ENCODE data around the gene METTL9. TPM values are rescaled to one million over a fixed set of nuclear protein-coding genes. Genes with fewer than 3 reads are reported as not detected.

Gene METTL9
- total and polyA plus RNA-seq, 4 donors = 9.3 to 57.3 (median 17.2) TPM

DNA sequence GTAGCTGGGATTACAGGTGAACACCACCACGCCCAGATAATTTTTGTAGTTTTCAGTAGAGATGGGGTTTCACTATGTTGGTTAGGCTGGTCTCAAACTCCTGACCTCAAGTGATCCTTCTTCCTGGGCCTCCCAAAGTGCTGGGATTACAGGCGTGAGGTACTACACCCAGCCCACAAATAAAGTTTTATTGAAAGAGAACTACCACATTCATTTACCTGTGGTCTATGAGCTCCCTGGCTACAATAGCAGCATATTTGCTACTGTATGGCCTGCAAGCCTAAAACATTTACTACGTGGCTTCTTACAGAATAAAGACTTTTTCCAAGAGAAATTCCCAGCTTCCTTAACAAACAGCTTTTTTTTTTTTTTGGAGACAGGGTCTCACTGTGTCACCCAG is 3.4 kb downstream of the METTL9 start:
- TF ChIP-seq, protein P1, sequence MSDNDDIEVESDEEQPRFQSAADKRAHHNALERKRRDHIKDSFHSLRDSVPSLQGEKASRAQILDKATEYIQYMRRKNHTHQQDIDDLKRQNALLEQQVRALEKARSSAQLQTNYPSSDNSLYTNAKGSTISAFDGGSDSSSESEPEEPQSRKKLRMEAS (IDR thresholded peaks at IDR 0.05) = no peak
- TF ChIP-seq EGR1 (IDR thresholded peaks at IDR 0.05; ENCODE audit: low read depth in 2 of 2) = no peak
- TF ChIP-seq, protein P2, sequence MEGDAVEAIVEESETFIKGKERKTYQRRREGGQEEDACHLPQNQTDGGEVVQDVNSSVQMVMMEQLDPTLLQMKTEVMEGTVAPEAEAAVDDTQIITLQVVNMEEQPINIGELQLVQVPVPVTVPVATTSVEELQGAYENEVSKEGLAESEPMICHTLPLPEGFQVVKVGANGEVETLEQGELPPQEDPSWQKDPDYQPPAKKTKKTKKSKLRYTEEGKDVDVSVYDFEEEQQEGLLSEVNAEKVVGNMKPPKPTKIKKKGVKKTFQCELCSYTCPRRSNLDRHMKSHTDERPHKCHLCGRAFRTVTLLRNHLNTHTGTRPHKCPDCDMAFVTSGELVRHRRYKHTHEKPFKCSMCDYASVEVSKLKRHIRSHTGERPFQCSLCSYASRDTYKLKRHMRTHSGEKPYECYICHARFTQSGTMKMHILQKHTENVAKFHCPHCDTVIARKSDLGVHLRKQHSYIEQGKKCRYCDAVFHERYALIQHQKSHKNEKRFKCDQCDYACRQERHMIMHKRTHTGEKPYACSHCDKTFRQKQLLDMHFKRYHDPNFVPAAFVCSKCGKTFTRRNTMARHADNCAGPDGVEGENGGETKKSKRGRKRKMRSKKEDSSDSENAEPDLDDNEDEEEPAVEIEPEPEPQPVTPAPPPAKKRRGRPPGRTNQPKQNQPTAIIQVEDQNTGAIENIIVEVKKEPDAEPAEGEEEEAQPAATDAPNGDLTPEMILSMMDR (IDR thresholded peaks at IDR 0.05; ENCODE audit: low read depth, low read length, missing input control) = no peak
- TF ChIP-seq YY1 (IDR thresholded peaks at IDR 0.05) = no peak
- no peak for TF ChIP-seq NR2F2 (IDR thresholded peaks at IDR 0.05)
- TF ChIP-seq GABPA (IDR thresholded peaks at IDR 0.05 in 1 of 2, conservative IDR thresholded peaks at IDR 0.05 in 1 of 2) = no peak
- no peak for TF ChIP-seq RAD21 (IDR thresholded peaks at IDR 0.05)
- no peak for TF ChIP-seq JUND (IDR thresholded peaks at IDR 0.05)
- TF ChIP-seq FOXA1 (IDR thresholded peaks at IDR 0.05) = no peak
- TF ChIP-seq FOXA2 (IDR thresholded peaks at IDR 0.05) = no peak
- TF ChIP-seq RXRA (IDR thresholded peaks at IDR 0.05) = no peak
- no peak for TF ChIP-seq HNF4G (IDR thresholded peaks at IDR 0.05)
- TF ChIP-seq HNF4A (conservative IDR thresholded peaks at IDR 0.05) = no peak
- TF ChIP-seq, protein P3, sequence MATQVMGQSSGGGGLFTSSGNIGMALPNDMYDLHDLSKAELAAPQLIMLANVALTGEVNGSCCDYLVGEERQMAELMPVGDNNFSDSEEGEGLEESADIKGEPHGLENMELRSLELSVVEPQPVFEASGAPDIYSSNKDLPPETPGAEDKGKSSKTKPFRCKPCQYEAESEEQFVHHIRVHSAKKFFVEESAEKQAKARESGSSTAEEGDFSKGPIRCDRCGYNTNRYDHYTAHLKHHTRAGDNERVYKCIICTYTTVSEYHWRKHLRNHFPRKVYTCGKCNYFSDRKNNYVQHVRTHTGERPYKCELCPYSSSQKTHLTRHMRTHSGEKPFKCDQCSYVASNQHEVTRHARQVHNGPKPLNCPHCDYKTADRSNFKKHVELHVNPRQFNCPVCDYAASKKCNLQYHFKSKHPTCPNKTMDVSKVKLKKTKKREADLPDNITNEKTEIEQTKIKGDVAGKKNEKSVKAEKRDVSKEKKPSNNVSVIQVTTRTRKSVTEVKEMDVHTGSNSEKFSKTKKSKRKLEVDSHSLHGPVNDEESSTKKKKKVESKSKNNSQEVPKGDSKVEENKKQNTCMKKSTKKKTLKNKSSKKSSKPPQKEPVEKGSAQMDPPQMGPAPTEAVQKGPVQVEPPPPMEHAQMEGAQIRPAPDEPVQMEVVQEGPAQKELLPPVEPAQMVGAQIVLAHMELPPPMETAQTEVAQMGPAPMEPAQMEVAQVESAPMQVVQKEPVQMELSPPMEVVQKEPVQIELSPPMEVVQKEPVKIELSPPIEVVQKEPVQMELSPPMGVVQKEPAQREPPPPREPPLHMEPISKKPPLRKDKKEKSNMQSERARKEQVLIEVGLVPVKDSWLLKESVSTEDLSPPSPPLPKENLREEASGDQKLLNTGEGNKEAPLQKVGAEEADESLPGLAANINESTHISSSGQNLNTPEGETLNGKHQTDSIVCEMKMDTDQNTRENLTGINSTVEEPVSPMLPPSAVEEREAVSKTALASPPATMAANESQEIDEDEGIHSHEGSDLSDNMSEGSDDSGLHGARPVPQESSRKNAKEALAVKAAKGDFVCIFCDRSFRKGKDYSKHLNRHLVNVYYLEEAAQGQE (IDR thresholded peaks at IDR 0.05) = no peak
- no peak for TF ChIP-seq SP1 (IDR thresholded peaks at IDR 0.05)
- TF ChIP-seq, protein P4, sequence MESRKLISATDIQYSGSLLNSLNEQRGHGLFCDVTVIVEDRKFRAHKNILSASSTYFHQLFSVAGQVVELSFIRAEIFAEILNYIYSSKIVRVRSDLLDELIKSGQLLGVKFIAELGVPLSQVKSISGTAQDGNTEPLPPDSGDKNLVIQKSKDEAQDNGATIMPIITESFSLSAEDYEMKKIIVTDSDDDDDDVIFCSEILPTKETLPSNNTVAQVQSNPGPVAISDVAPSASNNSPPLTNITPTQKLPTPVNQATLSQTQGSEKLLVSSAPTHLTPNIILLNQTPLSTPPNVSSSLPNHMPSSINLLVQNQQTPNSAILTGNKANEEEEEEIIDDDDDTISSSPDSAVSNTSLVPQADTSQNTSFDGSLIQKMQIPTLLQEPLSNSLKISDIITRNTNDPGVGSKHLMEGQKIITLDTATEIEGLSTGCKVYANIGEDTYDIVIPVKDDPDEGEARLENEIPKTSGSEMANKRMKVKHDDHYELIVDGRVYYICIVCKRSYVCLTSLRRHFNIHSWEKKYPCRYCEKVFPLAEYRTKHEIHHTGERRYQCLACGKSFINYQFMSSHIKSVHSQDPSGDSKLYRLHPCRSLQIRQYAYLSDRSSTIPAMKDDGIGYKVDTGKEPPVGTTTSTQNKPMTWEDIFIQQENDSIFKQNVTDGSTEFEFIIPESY (IDR thresholded peaks at IDR 0.05) = no peak
- TF ChIP-seq TAF1 (conservative IDR thresholded peaks at IDR 0.05) = no peak
- TF ChIP-seq, protein P5, sequence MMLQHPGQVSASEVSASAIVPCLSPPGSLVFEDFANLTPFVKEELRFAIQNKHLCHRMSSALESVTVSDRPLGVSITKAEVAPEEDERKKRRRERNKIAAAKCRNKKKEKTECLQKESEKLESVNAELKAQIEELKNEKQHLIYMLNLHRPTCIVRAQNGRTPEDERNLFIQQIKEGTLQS (IDR thresholded peaks at IDR 0.05) = no peak
- H3K27me3 ChIP-seq (ENCODE audit: control insufficient read depth in 4 of 4, insufficient read depth in 4 of 4, low read length in 3 of 4) = no peaks in the 10 kb centered on the region
- no peak overlapping the region for H3K27ac ChIP-seq (ENCODE audit: low read depth in 1 of 2, low read length in 2 of 2)
- no peaks in the 10 kb centered on the region for H3K9me3 ChIP-seq (ENCODE audit: control insufficient read depth in 4 of 4, low read length in 3 of 4)
- WGBS = 97% methylated on average over 3 of the region's 3 CpGs
- H3K9ac ChIP-seq (ENCODE audit: low read depth in 1 of 2, low read length in 2 of 2) = no peak overlapping the region
- DNase-seq (ENCODE audit: low spot score) = no peak
- no peaks in the 10 kb centered on the region for H3K36me3 ChIP-seq (ENCODE audit: control insufficient read depth in 4 of 4, insufficient read depth in 3 of 4, low read depth in 1 of 4, low read length in 3 of 4)
- peaks cover 7 to 22% (median 10%) of the 10 kb centered on the region in 4 donors for H3K4me1 ChIP-seq (ENCODE audit: control insufficient read depth in 4 of 4, insufficient read depth in 4 of 4, low read length in 3 of 4)
- no peak overlapping the region for H3K4me3 ChIP-seq (ENCODE audit: low read depth in 1 of 3, low read length in 3 of 3)
